Measurements from ENCODE around the gene RTRAF. TPM values are rescaled to one million over a fixed set of nuclear protein-coding genes. Genes with fewer than 3 reads are reported as not detected.

RTRAF gene
- polyA plus RNA-seq, 10 donors = 216 to 287 (median 247) TPM

GRCh38 chr14:51988221-51988620 lies 1.1 kb upstream of the RTRAF start:
- no peak for DNase-seq

DNA sequence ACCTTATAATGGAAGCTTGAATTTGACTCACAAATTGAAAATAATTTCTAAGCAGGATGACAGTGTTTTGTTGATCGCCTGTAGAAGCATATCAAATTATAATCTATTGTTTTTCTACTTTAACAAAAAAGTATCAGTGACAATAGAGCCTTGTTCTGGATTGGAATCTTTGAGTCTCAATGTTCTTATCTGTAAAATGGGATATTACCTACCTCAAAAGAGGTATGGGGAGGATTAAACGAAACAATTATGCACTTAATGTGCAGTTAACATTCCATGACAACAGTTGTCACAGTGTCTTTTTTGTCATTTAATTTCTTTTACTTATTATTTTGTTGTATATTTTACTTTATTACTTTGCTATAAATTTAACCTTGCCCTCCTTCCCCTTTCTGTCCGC lies 1.1 kb downstream of the RTRAF start:
- no peak for DNase-seq

- DNase-seq = no peak
Measured at GRCh38 chr14:51993285-51993920, 4.1 kb downstream of the RTRAF start.

GRCh38 chr14:51996148-51996746 lies 6.9 kb downstream of the RTRAF start:
- peak; percentile 31 to 64 (median 52) for DNase-seq

DNA sequence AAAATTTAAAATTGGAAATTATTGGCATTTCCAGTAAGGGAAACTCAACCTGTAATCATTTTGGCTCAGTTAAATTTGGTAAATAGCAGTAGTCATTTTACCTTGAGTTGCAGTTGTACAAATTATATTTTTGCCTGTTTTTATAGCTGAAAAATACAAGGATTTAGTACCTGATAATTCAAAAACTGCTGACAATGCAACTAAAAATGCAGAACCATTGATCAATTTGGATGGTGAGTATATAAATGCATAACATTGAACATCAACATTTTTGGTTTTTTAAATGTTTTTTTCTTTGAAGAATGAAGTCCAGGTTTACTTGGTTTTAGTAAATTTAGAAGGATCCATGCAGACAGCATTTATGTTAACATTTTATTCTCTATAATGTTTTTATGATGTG lies 9.0 kb downstream of the RTRAF start:
- DNase-seq = no peak

DNA sequence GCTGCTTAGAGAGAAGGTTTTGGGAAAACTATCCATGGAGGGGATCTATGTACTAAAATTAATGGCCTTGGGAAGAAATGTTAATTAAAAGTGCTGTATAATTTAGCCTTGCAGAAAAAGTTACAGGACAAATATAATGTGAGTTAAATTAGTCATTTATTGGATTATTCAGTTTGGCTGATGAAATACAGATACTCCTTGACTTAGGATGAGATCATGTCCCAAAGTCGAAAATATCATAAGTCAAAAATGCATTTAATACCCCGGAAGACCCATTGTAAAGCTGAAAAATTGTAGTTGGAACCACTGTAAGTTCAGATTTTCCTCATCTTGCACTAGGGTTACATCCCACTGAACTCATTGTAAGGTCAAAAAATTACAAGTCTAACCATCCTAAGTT lies 9.7 kb downstream of the RTRAF start:
- peak in 1 of 3 donors; percentile 35 for DNase-seq

DNA sequence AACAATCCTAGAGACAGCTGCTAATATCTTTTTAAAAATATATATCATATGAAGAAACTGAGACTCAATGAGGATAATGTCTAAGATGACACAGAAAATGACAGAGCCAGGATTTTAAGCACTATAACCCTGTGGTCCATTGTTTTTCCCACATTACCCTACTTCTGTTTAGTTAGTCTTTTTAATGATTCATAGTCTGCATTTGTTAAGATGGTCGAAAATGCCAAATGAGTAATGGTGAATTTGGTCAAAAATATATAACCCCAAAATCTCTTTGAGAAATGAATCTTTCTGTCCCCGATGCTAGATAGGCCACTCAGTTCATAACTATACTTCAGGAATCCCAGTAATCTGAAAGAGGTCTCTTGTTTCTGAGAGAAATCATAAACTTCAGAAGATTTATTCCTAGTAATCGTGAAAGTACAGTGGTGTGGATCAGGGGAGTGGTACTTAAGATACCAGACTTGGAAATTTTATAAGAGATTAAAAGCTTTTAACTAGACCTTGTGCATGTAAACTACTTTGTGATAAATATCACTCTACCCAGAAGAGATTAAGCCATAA lies 10.8 kb downstream of the RTRAF start:
- DNase-seq = no peak

GRCh38 chr14:52000696-52001095 lies 11.3 kb downstream of the RTRAF start:
- peak in 2 of 3 donors; percentile 25 to 78 for DNase-seq

- no peak for DNase-seq
Measured at GRCh38 chr14:52002542-52002941, 13.2 kb downstream of the RTRAF start.

DNA sequence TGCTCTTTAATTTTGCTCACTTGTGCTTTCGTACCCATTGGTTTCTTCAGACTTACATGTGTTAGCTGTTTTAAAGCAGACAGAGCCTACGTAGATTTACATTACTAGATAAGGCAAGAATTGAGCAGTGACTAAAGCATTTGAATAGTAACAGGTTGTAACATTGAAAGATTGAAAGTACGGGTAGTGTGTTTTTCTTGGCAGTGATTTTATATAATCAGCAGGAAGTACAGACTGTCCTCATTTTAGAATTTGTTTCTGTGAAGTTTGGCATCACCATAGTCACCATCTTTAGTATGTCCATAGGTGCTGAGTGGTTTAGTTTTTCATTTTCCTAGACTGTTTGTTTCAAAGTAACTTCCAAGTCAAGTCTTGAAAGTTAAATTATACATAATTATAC lies 14.0 kb downstream of the RTRAF start:
- DNase-seq = no peak

DNA sequence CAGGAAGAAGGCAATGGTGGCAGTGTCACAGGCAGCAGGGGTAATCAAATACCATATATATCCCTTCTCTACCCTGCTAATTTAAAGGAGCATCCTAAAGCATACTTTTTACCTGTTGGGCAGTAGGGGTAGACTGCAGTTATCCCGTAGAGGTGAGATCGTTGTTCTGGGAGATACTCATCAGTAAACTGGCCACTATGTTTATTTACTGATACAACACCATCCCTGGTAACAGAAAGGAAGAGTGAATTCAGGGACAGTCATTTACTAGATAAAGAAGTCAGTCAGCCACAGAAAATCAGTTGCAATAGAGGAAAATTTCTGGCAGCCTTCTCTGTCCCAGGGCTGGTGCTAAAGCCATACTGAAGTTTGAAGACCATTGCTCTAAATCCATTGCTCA lies 16.3 kb downstream of the RTRAF start:
- DNase-seq = no peak

GRCh38 chr14:52006361-52006760 lies 17.0 kb downstream of the RTRAF start:
- DNase-seq = no peak

DNA sequence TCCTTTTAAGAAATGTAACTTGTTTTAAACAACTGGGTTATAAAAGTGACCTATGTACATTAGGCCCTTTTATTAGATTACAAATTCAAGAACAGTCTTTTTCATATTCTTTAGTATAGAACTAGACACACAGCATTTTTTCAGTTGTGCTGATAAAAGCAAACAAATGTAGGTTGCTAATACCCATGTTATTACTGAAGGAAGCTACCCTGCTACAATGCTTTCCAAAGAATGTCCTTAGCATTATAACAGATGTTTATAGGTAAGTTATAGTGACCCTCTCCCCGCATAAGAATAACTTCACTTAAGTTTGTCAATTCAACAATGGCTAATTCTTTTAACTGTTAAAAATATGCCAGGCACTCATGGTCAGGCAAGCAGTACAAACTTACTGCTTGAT lies 17.9 kb downstream of the RTRAF start:
- no peak for DNase-seq

DNA sequence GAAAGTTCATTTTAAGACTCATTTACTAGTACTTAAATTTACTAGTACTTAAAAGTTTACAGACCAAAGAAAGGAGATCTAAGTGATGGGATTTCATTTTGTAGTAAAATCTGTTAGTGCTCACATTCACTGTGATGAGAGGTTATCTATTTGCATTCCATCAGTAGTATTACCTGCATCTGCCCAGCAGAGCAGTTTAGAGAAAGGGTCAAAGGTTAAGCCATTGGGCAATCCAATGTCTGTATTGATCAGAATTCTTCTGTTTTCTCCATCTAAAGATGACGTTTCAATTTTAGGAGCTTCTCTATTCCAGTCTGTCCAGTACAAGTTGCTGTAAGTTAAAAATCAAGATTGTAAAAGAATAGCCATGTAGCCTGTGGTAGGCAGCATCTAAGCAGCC lies 18.3 kb downstream of the RTRAF start:
- no peak for DNase-seq

DNA sequence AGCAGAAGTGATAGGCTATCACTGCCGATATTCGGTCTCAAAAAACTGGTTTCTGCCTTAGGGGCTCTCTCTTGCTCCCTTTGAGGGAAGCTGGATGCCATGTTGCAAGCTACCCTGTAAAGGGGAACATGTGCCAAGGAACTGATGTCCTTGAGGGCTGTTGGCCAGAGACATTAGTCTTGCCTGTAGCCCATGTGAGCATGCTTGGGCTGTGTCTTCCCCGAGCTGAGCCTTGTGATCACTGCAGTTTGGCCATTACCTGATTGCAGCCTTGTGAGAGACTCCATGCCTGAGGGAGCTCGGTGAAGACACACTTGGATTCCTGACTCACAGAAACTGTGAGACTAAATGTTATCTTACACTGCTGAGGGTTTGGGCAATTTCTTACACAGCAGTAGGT lies 18.8 kb downstream of the RTRAF start:
- DNase-seq = no peak

DNA sequence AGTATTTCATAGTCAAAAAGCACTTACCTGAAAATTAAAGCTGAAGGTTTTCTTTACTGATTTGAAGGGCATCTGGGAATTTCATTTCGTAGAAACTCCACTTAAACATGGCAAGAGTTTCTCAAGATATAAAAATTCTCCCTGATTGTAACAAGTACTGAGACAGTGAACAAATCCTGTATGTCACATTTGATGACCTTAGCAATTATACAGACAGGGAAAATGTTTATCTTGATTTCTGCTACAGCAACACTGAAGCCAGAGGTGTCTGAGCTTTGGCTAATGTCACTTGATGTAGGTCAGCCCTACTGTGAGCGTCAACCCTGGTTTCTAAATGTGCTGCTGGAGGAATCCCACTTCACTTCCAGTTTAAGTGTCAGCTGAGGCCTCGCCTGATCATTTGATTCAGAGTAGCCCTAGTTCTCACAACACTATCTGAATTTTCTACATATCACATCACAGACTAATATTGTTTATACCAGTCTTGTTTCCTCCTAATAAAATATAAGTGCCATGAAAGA lies 20.9 kb downstream of the RTRAF start:
- no peak for DNase-seq

GRCh38 chr14:52011523-52011922 lies 22.2 kb downstream of the RTRAF start:
- no peak for DNase-seq

- DNase-seq = peak in 1 of 3 donors; percentile 59
Measured at GRCh38 chr14:52012635-52013034, 23.3 kb downstream of the RTRAF start.

- no peak for DNase-seq
Measured at GRCh38 chr14:52013984-52014600, 24.7 kb downstream of the RTRAF start.

GRCh38 chr14:52014601-52015267 lies 25.4 kb downstream of the RTRAF start:
- DNase-seq = no peak

GRCh38 chr14:52015411-52016030 lies 26.2 kb downstream of the RTRAF start:
- DNase-seq = no peak

- no peak for DNase-seq
Measured at GRCh38 chr14:52018252-52018651, 28.9 kb downstream of the RTRAF start.
